Adrenal gland (tissue), 12 donors: ENCODE results near the gene C5orf47. TPM values are rescaled to one million over a fixed set of nuclear protein-coding genes. Genes with fewer than 3 reads are reported as not detected.

Source experiments
- DNase-seq, 7 donors: peaks; one replicate each; pipeline ENCODE4 v3.0.0-alpha.2; 2019 to 2020
- H3K27ac ChIP-seq, 5 donors: fragments of 200-600 bp; sonication (generic) in 4 of 5; 1 replicate in 3 of 5; 2 replicates in 2 of 5; pipeline versions ENCODE4 v1.5.1 to v1.8.0; 2016 to 2020; ENCODE audit warnings: mild to moderate bottlenecking in 1 of 5
- H3K27me3 ChIP-seq: fragments of 200-600 bp; 2 replicates; pipeline ENCODE4 v1.8.0; 2021
- H3K36me3 ChIP-seq, 2 donors: fragments of 200-600 bp; replicated peaks in 1 of 2; 1 replicate in 1 of 2; 2 replicates in 1 of 2; pipeline versions ENCODE4 v1.5.1 to v1.8.0; 2018 to 2022
- H3K4me1 ChIP-seq, 2 donors: fragments of 200-600 bp; replicated peaks in 1 of 2; 1 replicate in 1 of 2; 2 replicates in 1 of 2; pipeline versions ENCODE4 v1.5.1 to v1.8.0; 2018 to 2021
- H3K4me3 ChIP-seq, 4 donors: fragments of 200-600 bp; sonication (generic) in 3 of 4; one replicate each; pipeline ENCODE4 v1.5.1; 2016 to 2018
- H3K9me3 ChIP-seq, 3 donors: fragments of 200-600 bp; sonication (generic) in 1 of 3; replicated peaks in 1 of 3; 1 replicate in 2 of 3; 2 replicates in 1 of 3; pipeline versions ENCODE4 v1.5.1 to v1.8.0; 2016 to 2021
- POLR2A ChIP-seq, 2 donors: fragments of 450-650 bp; IDR thresholded peaks; one replicate each; pipeline ENCODE4 v1.6.1; 2017; ENCODE audit warnings: antibody characterized with exemption in 2 of 2, mild to moderate bottlenecking in 2 of 2, moderate library complexity in 1 of 2
- WGBS, 4 donors: extraction: QIAGEN DNeasy Blood & Tissue Kit in 2 of 4; methylation state at CpG; one replicate each; pipeline versions ENCODE4 v1.1.5 to v1.1.7; 2013 to 2017; 5-methylcytosine and 5-hydroxymethylcytosine counted together
- intact Hi-C, 2 donors: fragments of 100-400 bp; cut with DNase I; formaldehyde crosslinking; loops; one replicate each; pipeline versions ENCODE4 v1.14.1 to v1.15.0; 2022 to 2023
- polyA plus RNA-seq, 3 donors: library from polyadenylated mRNA; stranded (reverse); fragments of 200-250 nt in 2 of 3; fragments of 350-450 nt in 1 of 3; fragmentation: Illumina TruSeq in 1 of 3; extraction: RNeasy Lipid Tissue Mini Kit (QIAGEN cat#74804) in 1 of 3; gene quantifications; one replicate each; pipeline ENCODE4 v1.2.3, GENCODE V29; 2013 to 2014
- total RNA-seq, 9 donors: library from RNA; depleted of rRNA in 4 of 9; stranded (reverse); fragments of >200 nt in 4 of 9; fragments of 120-200 nt in 1 of 9; fragmentation: NEBNext Ultra II Directional in 1 of 9; extraction: Animal tissue kit (Norgen Biotek cat#: 25700) in 1 of 9; gene quantifications; one replicate each; pipeline versions ENCODE4 v1.1.0 to v1.2.4, GENCODE V29; 2013 to 2023
- TF ChIP-seq, protein P1 (sequence below), 6 experiments: fragments of 450-650 bp in 4 of 6; fragments of 200-600 bp in 2 of 6; sonication (generic) in 1 of 6; IDR thresholded peaks; 1 replicate in 5 of 6; 2 replicates in 1 of 6; pipeline versions ENCODE4 v1.5.1 to v1.8.0; 2016 to 2021; ENCODE audit warnings: antibody characterized with exemption in 6 of 6, mild to moderate bottlenecking in 2 of 6, moderate library complexity in 1 of 6
- donor health status: healthy with polysubstance abuse.
- donor health status: Bipolar disorder and iron deficiency.
- donor health status: DM: yes; HTN: yes; CAD: no.
- donor health status: DM: no; HTN: no; CAD: no.
- donor health status: DM: no; HTN: no; CAD: no.
- donor health status: DM: yes; HTN: yes; CAD: no.

C5orf47 gene
- total and polyA plus RNA-seq, 12 donors: 0.08 to 0.25 (median 0.16) TPM; not detected in 5

DNA sequence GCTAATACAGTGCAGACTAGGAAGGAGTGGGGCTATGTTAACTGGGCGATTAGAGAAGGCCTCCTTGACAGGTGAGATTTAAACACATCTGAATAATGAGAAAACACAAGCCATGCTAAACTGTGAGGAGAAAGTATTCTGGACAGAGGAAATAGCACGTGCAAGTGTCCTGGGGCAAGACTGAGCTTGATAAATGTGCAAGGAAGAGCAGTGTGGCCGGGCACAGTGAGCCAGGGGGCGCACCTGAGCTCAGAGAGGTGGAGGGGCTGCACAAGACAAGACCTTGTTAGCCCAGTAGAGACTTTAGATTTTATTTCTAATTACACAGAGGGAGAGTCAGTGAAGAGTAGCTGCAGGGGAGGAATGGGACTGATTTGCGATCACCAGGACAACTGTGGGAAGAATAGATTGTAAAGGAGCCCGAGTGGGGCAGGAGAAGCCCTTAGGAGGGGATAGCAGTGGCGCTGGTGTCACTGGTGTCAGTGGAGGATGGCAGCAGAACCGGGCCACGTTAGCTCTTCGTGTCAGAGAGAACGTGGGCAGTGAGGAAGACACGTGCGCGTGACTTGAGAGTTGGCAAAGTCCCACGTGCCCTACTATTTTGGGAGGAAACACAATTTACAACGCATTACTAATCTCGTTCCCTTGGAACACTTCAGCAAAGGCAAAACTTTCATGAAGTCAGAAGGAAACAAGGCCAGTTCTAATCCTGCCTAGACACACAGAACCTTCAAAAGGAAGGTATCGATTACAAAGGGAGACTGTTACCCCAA lies 17.9 kb upstream of the C5orf47 start:
- Histone ChIP-seq H3K4me3 (no peak overlapping the region), H3K36me3 (no peaks in the 10 kb centered on the region), H3K27me3 (no peaks in the 10 kb centered on the region), H3K4me1 (peaks cover 4 to 7% of the 10 kb centered on the region in 2 donors), H3K27ac (peak overlapping the region in 3 of 5 donors; percentile 8 to 56 (median 46)), H3K9me3 (no peaks in the 10 kb centered on the region)
- peak; percentile 56 to 77 (median 64) for DNase-seq
- intact Hi-C loops: no loop called here
- TF ChIP-seq, protein P1, sequence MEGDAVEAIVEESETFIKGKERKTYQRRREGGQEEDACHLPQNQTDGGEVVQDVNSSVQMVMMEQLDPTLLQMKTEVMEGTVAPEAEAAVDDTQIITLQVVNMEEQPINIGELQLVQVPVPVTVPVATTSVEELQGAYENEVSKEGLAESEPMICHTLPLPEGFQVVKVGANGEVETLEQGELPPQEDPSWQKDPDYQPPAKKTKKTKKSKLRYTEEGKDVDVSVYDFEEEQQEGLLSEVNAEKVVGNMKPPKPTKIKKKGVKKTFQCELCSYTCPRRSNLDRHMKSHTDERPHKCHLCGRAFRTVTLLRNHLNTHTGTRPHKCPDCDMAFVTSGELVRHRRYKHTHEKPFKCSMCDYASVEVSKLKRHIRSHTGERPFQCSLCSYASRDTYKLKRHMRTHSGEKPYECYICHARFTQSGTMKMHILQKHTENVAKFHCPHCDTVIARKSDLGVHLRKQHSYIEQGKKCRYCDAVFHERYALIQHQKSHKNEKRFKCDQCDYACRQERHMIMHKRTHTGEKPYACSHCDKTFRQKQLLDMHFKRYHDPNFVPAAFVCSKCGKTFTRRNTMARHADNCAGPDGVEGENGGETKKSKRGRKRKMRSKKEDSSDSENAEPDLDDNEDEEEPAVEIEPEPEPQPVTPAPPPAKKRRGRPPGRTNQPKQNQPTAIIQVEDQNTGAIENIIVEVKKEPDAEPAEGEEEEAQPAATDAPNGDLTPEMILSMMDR (IDR thresholded peaks at IDR 0.05): no peak
- peak in 1 of 2 donors; percentile 14 for TF ChIP-seq POLR2A (IDR thresholded peaks at IDR 0.05)
- WGBS, 4 donors: 58 to 84% (median 60%) methylated on average over 18 of the region's 18 CpGs

DNA sequence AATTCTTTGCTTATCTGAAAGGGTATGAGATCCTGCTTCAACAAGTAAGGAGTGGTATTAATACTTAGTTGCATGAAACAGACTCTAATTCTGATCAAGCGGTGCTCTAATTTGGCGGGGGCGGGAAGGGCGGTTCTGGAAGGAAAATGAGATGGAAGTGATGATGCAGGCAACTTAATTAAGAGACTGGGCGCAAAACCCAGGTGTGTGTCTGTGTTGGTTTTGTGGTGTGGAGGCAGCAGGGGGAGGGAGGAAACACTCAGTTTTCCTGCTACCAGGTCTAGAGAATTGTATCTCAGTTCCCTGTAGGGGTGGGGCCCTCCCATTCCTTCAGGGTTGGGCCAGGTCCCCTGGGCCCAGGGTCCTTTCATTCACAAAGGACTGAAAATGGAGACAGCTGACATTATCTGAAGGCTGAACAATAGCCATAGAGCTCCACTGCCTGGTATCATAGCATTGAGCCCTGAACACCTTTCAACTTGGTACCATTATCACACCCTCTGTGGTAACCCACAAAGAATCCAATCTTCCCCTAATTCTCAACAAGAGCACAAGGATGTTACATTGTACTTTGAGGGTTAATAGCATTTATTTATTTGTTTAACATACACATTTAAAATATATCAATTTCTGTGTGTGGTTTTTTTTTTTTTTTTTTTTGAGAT lies 17.2 kb upstream of the C5orf47 start:
- H3K27me3 ChIP-seq: no peaks in the 10 kb centered on the region
- H3K4me3 ChIP-seq: no peak overlapping the region
- H3K27ac ChIP-seq: peak overlapping the region in 2 of 5 donors; percentile 4 to 46
- DNase-seq: peak in 1 of 7 donors; percentile 52
- WGBS, 4 donors: 93 to 97% (median 95%) methylated on average over 5 of the region's 5 CpGs
- intact Hi-C loops: loop anchor here (2.0 kb wide), 1 partner anchor 353 kb away; no protein-coding TSS in a partner anchor
- H3K36me3 ChIP-seq: no peaks in the 10 kb centered on the region
- TF ChIP-seq POLR2A (IDR thresholded peaks at IDR 0.05): no peak
- TF ChIP-seq, protein P1 (IDR thresholded peaks at IDR 0.05): no peak
- no peaks in the 10 kb centered on the region for H3K9me3 ChIP-seq
- H3K4me1 ChIP-seq: peaks cover 4 to 7% of the 10 kb centered on the region in 2 donors

DNA sequence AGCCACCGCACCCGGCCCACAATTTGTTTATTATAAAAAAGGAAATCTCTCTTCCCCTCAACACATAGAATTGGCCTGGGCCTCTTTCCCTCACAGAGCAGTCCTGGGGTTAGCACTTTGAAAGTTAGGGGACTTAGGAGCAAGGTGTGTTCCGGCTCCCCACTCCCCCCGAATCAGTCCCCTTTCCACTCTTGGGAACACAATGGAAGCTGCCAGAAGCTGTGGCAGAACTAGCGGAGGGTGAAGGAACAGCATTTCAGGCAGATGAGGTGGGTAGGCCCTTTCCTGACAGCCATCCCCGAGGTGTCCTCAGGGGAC lies 16.4 kb upstream of the C5orf47 start:
- DNase-seq: peak in 1 of 7 donors; percentile 54
- H3K36me3 ChIP-seq: no peaks in the 10 kb centered on the region
- peak overlapping the region in 3 of 5 donors; percentile 51 to 80 (median 71) for H3K27ac ChIP-seq
- no peaks in the 10 kb centered on the region for H3K27me3 ChIP-seq
- peaks cover 4 to 7% of the 10 kb centered on the region in 2 donors for H3K4me1 ChIP-seq
- H3K9me3 ChIP-seq: no peaks in the 10 kb centered on the region
- peak overlapping the region in 2 of 4 donors; percentile 50 to 64 for H3K4me3 ChIP-seq
- 53 to 64% (median 61%) methylated on average over 6 of the region's 6 CpGs for WGBS, 4 donors
- TF ChIP-seq, protein P1 (IDR thresholded peaks at IDR 0.05): no peak
- no peak for TF ChIP-seq POLR2A (IDR thresholded peaks at IDR 0.05)
- intact Hi-C loops: loop anchor here (2.0 kb wide), 1 partner anchor 354 kb away; no protein-coding TSS in a partner anchor

DNA sequence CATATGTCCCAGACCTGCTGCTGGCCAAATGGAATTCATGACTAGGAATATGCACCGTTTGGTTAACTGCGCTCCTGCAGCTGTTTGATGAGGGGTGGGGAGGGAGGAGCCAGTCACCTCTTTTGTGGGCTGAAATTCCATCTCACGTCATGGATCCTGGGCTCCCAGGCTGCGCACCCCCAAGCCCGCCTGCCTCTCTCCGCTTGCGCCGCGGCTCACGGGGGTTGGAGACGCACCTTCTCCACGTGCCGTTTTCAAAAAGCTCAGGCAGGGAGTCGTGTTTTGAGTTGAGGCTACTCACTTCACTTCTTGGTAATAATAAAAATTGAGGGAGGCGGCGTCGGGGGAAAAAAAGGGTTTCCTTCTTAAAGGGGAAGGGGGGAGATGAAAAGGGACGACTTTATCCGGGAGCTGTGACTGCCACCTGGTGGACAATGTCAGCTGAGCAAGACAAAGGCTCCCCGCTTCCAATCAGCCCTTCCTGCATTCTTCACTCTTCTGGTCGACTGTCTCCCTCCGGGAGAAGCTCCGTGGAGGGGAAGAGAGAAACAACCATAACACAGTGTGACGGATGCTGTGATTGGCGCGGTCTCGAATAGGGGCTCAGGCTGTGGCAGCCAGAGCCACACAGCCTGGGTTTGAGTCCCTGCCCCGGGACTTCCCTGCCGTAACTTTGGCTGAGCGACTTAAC lies 15.9 kb upstream of the C5orf47 start:
- H3K27me3 ChIP-seq: no peaks in the 10 kb centered on the region
- H3K4me3 ChIP-seq: peak overlapping the region in 3 of 4 donors; percentile 2 to 64 (median 50)
- peak overlapping the region in 3 of 5 donors; percentile 51 to 80 (median 71) for H3K27ac ChIP-seq
- no peaks in the 10 kb centered on the region for H3K36me3 ChIP-seq
- no peaks in the 10 kb centered on the region for H3K9me3 ChIP-seq
- intact Hi-C loops: loop anchor here (2.0 kb wide), 1 partner anchor 354 kb away; no protein-coding TSS in a partner anchor
- TF ChIP-seq, protein P1 (IDR thresholded peaks at IDR 0.05): peak; percentile 88 to 97 (median 94)
- peak in 1 of 2 donors; percentile 47 for TF ChIP-seq POLR2A (IDR thresholded peaks at IDR 0.05)
- peaks cover 4 to 7% of the 10 kb centered on the region in 2 donors for H3K4me1 ChIP-seq
- peak; percentile 84 to 96 (median 92) for DNase-seq
- WGBS, 4 donors: 0 to 4% (median 3%) methylated on average over 22 to 30 of the region's 30 CpGs
